ENCODE results near the gene CALML3. TPM values are rescaled to one million over a fixed set of nuclear protein-coding genes. Genes with fewer than 3 reads are reported as not detected.

The CALML3 gene
- total and polyA plus RNA-seq, 2 of the 8 experiments (the other 6 are each of a cell fraction or from before 2014, with no cell fraction given) = not detected

- H3K56ac ChIP-seq (replicated peaks; ENCODE audit: insufficient read length, low read depth, low read length) = no peak overlapping the region
- H2AK5ac ChIP-seq (ENCODE audit: low read depth, low read length) = no peak overlapping the region
- H3K14ac ChIP-seq (ENCODE audit: insufficient read length) = no peak overlapping the region
- FAIRE-seq (no peak), DNase-seq (ENCODE audit: low read depth in 1 of 2, low spot score in 2 of 2) (no peak)
- no peak overlapping the region for H2BK120ac ChIP-seq (replicated peaks; ENCODE audit: low read depth, low read length)
- no peak overlapping the region for H3K4ac ChIP-seq (replicated peaks; ENCODE audit: insufficient read length, low read depth, low read length)
- no peak overlapping the region for H2BK15ac ChIP-seq (ENCODE audit: low read length)
- no peak overlapping the region; the same call in 1 of the 2 replicates for H4K8ac ChIP-seq (ENCODE audit: extremely low read depth, insufficient read depth, low read length)
- no peak overlapping the region for H2AFZ ChIP-seq (ENCODE audit: low read length)
- H3K4me1 ChIP-seq (replicated peaks in 1 of 4; ENCODE audit: control insufficient read depth in 3 of 4, insufficient read depth in 4 of 4, low read length in 3 of 4) = peaks cover 0 to 4% (median 0%) of the 10 kb centered on the region in 4 experiments; a peak in 1 of 7 replicates
- H4K20me1 ChIP-seq (replicated peaks in 1 of 2; ENCODE audit: control insufficient read depth in 1 of 2, insufficient read depth in 2 of 2, low read length in 2 of 2) = no peaks in the 10 kb centered on the region
- H2BK12ac ChIP-seq (ENCODE audit: low read depth, low read length) = no peak overlapping the region
- H2BK20ac ChIP-seq (ENCODE audit: low read length) = no peak overlapping the region
- no peak overlapping the region for H3K27ac ChIP-seq (ENCODE audit: low read depth, low read length)
- H4K5ac ChIP-seq (ENCODE audit: insufficient read length, low read depth, low read length) = no peak overlapping the region
- H3K4me3 ChIP-seq (ENCODE audit: extremely low read depth in 1 of 4, insufficient read depth in 2 of 4, low read depth in 3 of 4, low read length in 4 of 4) = no peak overlapping the region
- H2BK5ac ChIP-seq (ENCODE audit: low read depth, low read length) = no peak overlapping the region
- H3K4me2 ChIP-seq (ENCODE audit: insufficient read depth in 1 of 2, low read depth in 2 of 2, low read length in 2 of 2) = no peak overlapping the region
- H3K23ac ChIP-seq (ENCODE audit: insufficient read length) = no peak overlapping the region
- H4K91ac ChIP-seq (replicated peaks; ENCODE audit: insufficient read length, low read length) = no peak overlapping the region
- H3K9me3 ChIP-seq (ENCODE audit: insufficient read depth in 2 of 2, low read depth in 1 of 2, low read length in 1 of 2) = no peaks in the 10 kb centered on the region
- ChIA-PET CTCF (ENCODE audit: partially characterized antibody) (interaction anchor here (0.5 to 1.6 kb wide), 2 partner anchors 49 to 109 kb away, joined by 3 read pairs; no protein-coding TSS in a partner anchor), POLR2A (ENCODE audit: partially characterized antibody) (no interaction called here)
- H3K79me1 ChIP-seq (ENCODE audit: low read depth, low read length) = no peaks in the 10 kb centered on the region
- no peak overlapping the region for H3K18ac ChIP-seq (ENCODE audit: extremely low read depth, low read length)
- no peaks in the 10 kb centered on the region for H3K79me2 ChIP-seq (ENCODE audit: control insufficient read depth in 1 of 2, insufficient read depth in 2 of 2, low read length in 2 of 2)
- peaks cover 11% of the 10 kb centered on the region; the same call in 1 of the 2 replicates for H3K23me2 ChIP-seq (ENCODE audit: low read depth, low read length)
- WGBS, 2 experiments (ENCODE audit: extremely low coverage in 1 of 2, insufficient coverage in 1 of 2, insufficient read length in 1 of 2, insufficient replicate concordance in 2 of 2, low coverage in 1 of 2, low lambda C conversion rate in 2 of 2, missing lambda C conversion rate in 1 of 2) = 90% methylated on average over 17 of the region's 20 CpGs; no CpG with 5 or more reads in 1 of the 2 experiments
- H3K27me3 ChIP-seq (replicated peaks in 1 of 4; ENCODE audit: control insufficient read depth in 3 of 4, extremely low read depth in 1 of 4, insufficient read depth in 3 of 4, low read length in 3 of 4) = no peaks in the 10 kb centered on the region
- no peak for TF ChIP-seq SP1 (IDR thresholded peaks at IDR 0.05; ENCODE audit: low read depth, low read length)
- TF ChIP-seq TAF1 (IDR thresholded peaks at IDR 0.05; ENCODE audit: low read depth, low read length) = no peak
- TF ChIP-seq ASH2L (IDR thresholded peaks at IDR 0.05; ENCODE audit: low read length) = no peak
- TF ChIP-seq SP4 (IDR thresholded peaks at IDR 0.05; ENCODE audit: low read length) = no peak
- TF ChIP-seq EGR1 (IDR thresholded peaks at IDR 0.05; ENCODE audit: borderline replicate concordance, low read depth, low read length) = no peak
- no peak for TF ChIP-seq PHF8 (conservative IDR thresholded peaks at IDR 0.05; ENCODE audit: low read depth, low read length)
- no peak for TF ChIP-seq CBX5 (IDR thresholded peaks at IDR 0.05; ENCODE audit: low read depth, low read length)
- TF ChIP-seq JUND (IDR thresholded peaks at IDR 0.05; ENCODE audit: low read length) = no peak
- TF ChIP-seq RFX5 (IDR thresholded peaks at IDR 0.05; ENCODE audit: borderline replicate concordance, low read depth, low read length) = no peak
- no peak for TF ChIP-seq YY1 (IDR thresholded peaks at IDR 0.05; ENCODE audit: low read depth, low read length)
- no peak for TF ChIP-seq POLR2A (IDR thresholded peaks at IDR 0.05; ENCODE audit: control extremely low read depth in 1 of 2, low read depth in 2 of 2, low read length in 2 of 2)
- no peak for TF ChIP-seq TEAD4 (IDR thresholded peaks at IDR 0.05; ENCODE audit: low read depth, low read length)
- no peak for TF ChIP-seq BCL11A (IDR thresholded peaks at IDR 0.05; ENCODE audit: low read depth in 2 of 2, low read length in 2 of 2)
- no peak for TF ChIP-seq SUZ12 (IDR thresholded peaks at IDR 0.05; ENCODE audit: low read length)
- no peaks in the 10 kb centered on the region for H3K36me3 ChIP-seq (ENCODE audit: control insufficient read depth in 2 of 4, insufficient read depth in 4 of 4, low read length in 3 of 4)
- no peak overlapping the region for H3K9ac ChIP-seq (replicated peaks in 1 of 4; ENCODE audit: extremely low read depth in 1 of 4, low read depth in 3 of 4, low read length in 3 of 4)
These were observed 49.3 kb downstream of the CALML3 start for GRCh38 chr10:5573968-5574641.

All from H1 (cell line).